Rectal smooth muscle tissue (tissue), 1 donor: Measurements from ENCODE around the gene KCNK5.

Experiments
- H3K27ac ChIP-seq: one replicate; pipeline ENCODE4 v1.7.0; 2013; ENCODE audit warnings: low read depth, low read length, inconsistent platforms
- H3K27me3 ChIP-seq: one replicate; pipeline ENCODE4 v1.7.0; 2013; ENCODE audit warnings: low read length; ENCODE audit not compliant: control insufficient read depth, insufficient read depth
- H3K36me3 ChIP-seq: one replicate; pipeline ENCODE4 v1.7.0; 2013; ENCODE audit warnings: low read length; ENCODE audit not compliant: control insufficient read depth, insufficient read depth
- H3K4me1 ChIP-seq: one replicate; pipeline ENCODE4 v1.7.0; 2013; ENCODE audit warnings: low read length; ENCODE audit not compliant: control insufficient read depth, insufficient read depth
- H3K4me3 ChIP-seq: one replicate; pipeline ENCODE4 v1.7.0; 2013; ENCODE audit warnings: low read length
- H3K9ac ChIP-seq: one replicate; pipeline ENCODE4 v1.7.0; 2013; ENCODE audit warnings: low read length

KCNK5 gene

DNA sequence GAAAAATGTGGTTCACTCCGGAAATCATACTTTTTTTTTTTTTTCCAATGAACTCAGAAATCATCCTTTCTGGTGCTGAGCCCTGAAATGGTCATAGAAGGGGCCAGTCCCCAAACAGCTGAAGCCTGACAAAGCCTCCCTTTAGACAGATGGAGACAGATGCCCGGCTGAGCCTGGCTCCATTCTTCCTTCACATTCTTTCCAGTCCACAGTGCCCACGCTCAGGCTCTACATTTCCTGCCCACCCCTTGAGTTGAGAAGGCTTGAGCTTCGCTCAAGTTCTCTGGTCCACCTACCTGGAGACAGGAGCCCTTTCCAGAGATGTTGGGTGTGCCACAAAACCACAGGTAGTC, 41.2 kb downstream of the KCNK5 start:
- Histone ChIP-seq H3K27me3 (no peaks in the 10 kb centered on the region), H3K27ac (no peak overlapping the region), H3K9ac (no peak overlapping the region), H3K4me1 (no peaks in the 10 kb centered on the region), H3K4me3 (no peak overlapping the region), H3K36me3 (no peaks in the 10 kb centered on the region)

DNA sequence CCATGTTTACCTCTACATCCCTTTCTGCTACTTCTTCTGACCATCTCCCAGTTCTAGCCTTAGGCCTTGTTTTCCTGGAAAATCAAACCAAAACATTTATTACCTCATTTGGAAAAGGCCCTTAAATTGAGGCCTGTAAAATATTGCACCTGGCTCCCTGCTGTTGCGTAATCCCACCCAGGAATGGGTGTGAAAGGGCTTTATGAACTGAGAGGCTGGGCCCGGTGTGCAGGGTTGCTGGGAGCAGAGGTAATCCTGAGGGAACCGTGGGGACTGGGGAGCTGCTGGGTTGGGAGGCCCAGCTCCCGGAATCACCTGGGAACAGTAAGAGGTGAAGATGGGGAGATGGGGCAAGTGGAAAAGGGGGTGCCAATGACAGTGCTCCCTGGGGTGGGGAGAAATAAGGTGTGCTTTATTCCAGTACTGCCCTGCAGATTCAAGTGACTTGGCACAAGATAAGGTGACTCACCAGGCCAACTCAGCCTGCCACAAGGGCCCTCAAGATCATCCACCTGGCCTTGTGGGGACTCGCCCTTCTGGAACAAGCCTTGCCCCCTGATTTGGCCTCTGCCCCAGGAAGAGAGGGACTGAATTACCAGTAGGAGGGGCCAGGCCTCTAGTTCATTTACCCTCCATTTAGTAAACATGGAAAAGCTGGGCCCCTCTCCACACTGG, 44.2 kb downstream of the KCNK5 start:
- Histone ChIP-seq H3K4me1 (no peaks in the 10 kb centered on the region), H3K27me3 (no peaks in the 10 kb centered on the region), H3K4me3 (no peak overlapping the region), H3K27ac (peak overlapping the region; percentile 35), H3K9ac (no peak overlapping the region), H3K36me3 (no peaks in the 10 kb centered on the region)

DNA sequence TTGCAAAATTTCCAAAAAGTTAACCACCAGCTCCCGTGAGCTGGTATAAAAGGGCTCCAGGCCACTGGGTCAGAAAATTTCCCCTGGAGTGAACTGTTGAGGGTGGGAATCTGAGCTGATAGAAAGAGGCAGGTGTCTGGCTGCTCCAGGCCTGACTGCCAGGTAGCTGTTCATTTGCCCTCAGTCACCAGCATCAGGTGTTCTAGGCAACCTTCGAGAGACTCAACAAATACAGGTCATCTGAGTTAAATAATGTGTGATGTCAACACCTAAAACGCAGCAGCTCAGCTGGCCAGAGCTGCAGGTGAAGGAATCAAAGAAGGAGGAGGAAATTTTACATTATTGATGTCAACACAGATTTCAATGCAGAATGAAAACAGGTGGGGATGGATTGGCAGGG, 46.7 kb downstream of the KCNK5 start:
- Histone ChIP-seq H3K9ac (no peak overlapping the region), H3K4me3 (no peak overlapping the region), H3K4me1 (no peaks in the 10 kb centered on the region), H3K36me3 (no peaks in the 10 kb centered on the region), H3K27ac (no peak overlapping the region), H3K27me3 (no peaks in the 10 kb centered on the region)

DNA sequence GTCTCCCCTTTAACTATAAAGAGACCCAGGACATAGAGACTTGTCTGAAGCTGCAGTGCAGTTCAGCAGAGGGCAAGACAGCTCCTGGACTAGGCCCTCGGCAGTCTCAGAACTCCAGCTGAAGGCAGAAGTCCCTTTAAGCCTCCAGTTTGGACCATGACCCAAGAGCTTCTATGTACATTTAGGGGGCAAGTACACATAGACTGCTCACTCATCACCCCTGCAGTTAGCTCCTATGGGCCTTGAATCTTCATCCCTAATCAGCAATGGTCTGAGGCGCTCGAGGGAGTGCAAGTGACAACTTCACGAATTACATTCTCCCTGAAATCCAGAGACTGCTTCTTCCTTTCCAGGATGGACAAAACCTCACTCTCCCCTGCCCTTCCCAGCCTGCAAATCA, 47.4 kb downstream of the KCNK5 start:
- no peaks in the 10 kb centered on the region for H3K27me3 ChIP-seq
- no peak overlapping the region for H3K4me3 ChIP-seq
- H3K9ac ChIP-seq = no peak overlapping the region
- H3K27ac ChIP-seq = no peak overlapping the region
- no peaks in the 10 kb centered on the region for H3K36me3 ChIP-seq
- no peaks in the 10 kb centered on the region for H3K4me1 ChIP-seq

GRCh38 chr6:39181333-39181732, 47.9 kb downstream of the KCNK5 start:
- Histone ChIP-seq H3K9ac (no peak overlapping the region), H3K4me1 (no peaks in the 10 kb centered on the region), H3K27ac (no peak overlapping the region), H3K4me3 (no peak overlapping the region), H3K27me3 (no peaks in the 10 kb centered on the region), H3K36me3 (no peaks in the 10 kb centered on the region)

DNA sequence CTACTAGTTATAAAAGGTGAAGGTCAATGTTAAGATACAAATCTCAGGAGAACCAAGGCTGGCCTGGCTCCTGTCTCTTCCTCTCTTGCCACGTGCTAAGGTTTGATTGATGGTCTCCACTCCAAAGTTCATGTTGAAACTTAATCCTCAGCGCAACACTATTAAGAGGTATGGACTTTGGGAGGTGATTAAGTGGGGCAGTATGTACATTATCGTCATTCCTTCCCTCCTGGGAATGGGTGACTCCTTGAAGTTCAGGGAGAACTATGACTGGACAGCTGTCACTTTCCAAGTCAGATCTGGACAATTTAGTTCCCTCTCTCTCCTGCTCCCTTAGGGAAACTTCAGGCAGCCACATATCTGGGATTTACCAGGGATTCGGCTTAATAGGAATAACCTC, 50.5 kb downstream of the KCNK5 start:
- H3K36me3 ChIP-seq = no peaks in the 10 kb centered on the region
- H3K4me3 ChIP-seq = no peak overlapping the region
- H3K27ac ChIP-seq = no peak overlapping the region
- no peaks in the 10 kb centered on the region for H3K4me1 ChIP-seq
- no peaks in the 10 kb centered on the region for H3K27me3 ChIP-seq
- H3K9ac ChIP-seq = no peak overlapping the region

DNA sequence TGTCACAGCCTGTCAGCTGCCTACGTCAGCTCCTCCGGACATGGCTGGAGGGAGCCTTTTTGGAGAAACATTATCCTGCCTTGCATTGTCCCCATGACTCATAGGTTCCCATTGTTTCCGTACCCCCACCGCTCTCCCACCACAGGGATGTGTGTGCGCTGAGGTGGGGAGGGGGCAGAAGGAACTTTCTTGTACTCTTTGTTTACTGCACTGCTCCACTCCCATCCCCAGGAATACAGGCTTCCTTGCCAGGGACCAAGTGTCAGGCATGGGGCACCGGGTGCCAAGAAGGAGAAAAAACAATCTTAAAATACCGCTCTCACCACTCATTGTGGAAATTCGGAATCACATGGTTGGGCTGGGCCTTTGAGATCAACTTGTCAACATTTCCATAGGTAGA, 51.0 kb downstream of the KCNK5 start:
- H3K4me1 ChIP-seq = no peaks in the 10 kb centered on the region
- H3K4me3 ChIP-seq = no peak overlapping the region
- no peak overlapping the region for H3K9ac ChIP-seq
- no peak overlapping the region for H3K27ac ChIP-seq
- no peaks in the 10 kb centered on the region for H3K36me3 ChIP-seq
- no peaks in the 10 kb centered on the region for H3K27me3 ChIP-seq

DNA sequence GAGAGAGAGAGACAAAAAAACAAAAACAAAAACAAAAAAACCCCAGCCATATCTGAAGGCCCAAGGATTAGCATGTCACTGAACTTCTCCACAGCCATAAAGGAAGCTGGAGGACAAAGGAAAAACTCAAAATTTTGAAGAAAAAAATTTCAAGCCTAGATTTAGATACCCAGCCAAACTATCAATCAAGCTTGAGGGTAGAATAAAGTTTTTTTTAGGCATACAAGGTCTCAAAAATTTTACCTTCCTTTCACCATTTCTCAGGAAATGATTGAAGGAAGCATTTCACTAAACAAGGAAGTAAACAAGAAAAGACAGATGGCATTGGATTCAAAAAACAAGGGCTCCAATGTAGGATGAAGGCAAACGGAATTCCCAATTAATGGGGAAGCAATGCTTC, 52.1 kb downstream of the KCNK5 start:
- no peaks in the 10 kb centered on the region for H3K36me3 ChIP-seq
- no peaks in the 10 kb centered on the region for H3K27me3 ChIP-seq
- no peak overlapping the region for H3K27ac ChIP-seq
- no peak overlapping the region for H3K9ac ChIP-seq
- H3K4me3 ChIP-seq = no peak overlapping the region
- no peaks in the 10 kb centered on the region for H3K4me1 ChIP-seq

GRCh38 chr6:39173270-39173669, 56.0 kb downstream of the KCNK5 start:
- no peak overlapping the region for H3K4me3 ChIP-seq
- no peak overlapping the region for H3K9ac ChIP-seq
- H3K36me3 ChIP-seq = no peaks in the 10 kb centered on the region
- H3K27ac ChIP-seq = no peak overlapping the region
- H3K27me3 ChIP-seq = no peaks in the 10 kb centered on the region
- H3K4me1 ChIP-seq = no peaks in the 10 kb centered on the region

DNA sequence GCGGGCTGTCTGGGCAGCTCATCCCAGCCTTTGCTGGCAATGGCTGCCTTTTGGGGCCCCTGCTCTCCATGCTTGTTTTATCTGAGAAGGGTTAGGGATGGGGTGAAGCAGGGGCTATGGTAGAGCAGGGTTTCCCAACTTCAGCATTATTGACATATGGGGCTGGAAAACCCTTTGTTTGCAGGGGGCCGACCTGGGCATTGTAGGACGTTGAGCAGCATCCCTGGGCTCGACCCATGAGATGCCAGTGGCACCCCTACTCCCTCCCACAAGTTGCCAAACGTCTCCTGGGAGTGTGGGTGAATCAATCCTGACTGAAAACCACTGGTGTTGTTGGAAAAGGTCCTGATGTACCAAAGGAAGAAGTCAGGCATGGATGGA, 56.9 kb downstream of the KCNK5 start:
- no peaks in the 10 kb centered on the region for H3K4me1 ChIP-seq
- H3K4me3 ChIP-seq = no peak overlapping the region
- no peaks in the 10 kb centered on the region for H3K36me3 ChIP-seq
- H3K27ac ChIP-seq = no peak overlapping the region
- H3K9ac ChIP-seq = no peak overlapping the region
- no peaks in the 10 kb centered on the region for H3K27me3 ChIP-seq

DNA sequence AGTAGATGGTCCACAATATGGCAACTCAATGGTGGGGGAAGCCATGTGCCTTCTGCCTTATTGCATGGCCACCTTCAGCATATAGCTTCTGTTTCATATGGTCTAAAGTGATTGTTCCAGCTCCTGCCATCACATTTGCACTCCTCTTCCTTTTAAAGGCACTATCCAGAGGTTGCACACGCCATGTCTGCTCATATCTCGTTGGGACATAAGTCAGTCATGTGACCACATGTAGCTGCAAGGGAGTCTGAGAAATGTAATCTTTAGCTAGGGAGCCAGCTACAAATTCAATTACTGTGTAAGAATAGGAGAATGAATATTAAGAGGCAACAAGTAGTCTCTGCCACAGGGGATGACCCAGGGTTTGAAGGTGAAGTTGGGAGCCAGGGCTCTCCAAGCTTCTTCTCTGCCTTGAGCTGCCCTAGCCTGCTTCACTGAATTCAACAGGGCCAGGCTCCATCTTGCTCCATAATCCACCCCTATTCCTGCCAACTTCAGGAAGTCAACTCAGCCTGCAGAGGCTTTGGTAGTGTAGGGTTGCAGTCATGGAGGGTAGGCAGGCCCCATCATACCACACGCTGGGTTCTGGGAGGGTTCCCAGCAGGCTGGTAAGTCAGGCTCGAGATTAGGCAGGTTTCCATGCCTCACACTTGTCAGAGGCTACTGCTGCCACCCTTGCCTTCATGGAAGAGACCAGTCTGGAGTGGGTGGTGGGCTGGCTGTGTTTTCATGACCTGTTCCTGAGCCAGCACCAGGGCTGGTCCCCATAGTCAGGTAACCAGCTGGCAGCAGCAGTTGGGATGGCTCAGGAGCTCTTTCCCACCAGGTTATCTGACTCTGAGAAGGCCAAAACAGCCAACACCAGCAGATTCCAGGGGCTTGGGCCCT, 57.5 kb downstream of the KCNK5 start:
- H3K27me3 ChIP-seq = no peaks in the 10 kb centered on the region
- H3K9ac ChIP-seq = no peak overlapping the region
- no peaks in the 10 kb centered on the region for H3K4me1 ChIP-seq
- H3K36me3 ChIP-seq = no peaks in the 10 kb centered on the region
- H3K4me3 ChIP-seq = no peak overlapping the region
- no peak overlapping the region for H3K27ac ChIP-seq

DNA sequence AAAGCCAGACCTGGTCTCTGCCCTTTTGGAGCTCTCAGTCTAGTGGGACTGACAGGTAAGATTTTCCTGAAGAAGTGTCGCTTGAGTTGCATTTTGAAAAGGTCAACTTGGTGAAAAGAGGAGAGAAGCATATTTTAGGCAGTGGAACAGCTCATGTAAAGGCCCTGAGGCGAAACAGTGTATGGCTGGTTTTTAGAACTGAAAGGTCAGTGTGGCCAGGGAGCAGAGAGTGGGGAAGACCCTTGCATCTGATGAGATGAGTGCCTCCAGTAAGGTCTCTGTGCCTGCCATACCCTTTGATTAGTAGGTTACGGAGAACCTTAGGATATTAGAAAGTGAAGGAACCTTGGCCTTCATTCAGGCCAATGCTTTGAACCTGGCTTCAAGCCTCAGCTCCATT, 58.4 kb downstream of the KCNK5 start:
- no peak overlapping the region for H3K9ac ChIP-seq
- no peaks in the 10 kb centered on the region for H3K27me3 ChIP-seq
- H3K4me3 ChIP-seq = no peak overlapping the region
- no peaks in the 10 kb centered on the region for H3K4me1 ChIP-seq
- H3K27ac ChIP-seq = no peak overlapping the region
- H3K36me3 ChIP-seq = no peaks in the 10 kb centered on the region

DNA sequence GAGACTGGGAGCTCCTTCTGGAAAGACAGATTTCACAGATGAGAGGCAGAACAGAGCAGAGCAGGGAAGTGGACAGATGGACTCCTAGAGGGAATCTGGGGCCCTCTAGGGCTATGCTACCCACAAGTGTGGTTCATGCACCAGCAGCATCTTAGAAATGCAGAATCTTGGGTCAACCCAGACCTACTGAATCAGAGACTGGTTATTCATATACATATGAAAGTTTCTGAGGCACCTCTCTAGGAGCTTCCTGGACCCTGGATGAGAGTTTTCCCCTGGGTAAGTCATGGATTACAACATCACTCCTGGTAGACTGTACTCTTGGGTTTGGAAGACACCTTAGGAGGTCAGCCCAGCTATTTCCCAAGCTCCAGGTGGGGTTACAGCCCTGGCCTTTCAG, 58.9 kb downstream of the KCNK5 start:
- Histone ChIP-seq H3K27me3 (no peaks in the 10 kb centered on the region), H3K36me3 (no peaks in the 10 kb centered on the region), H3K27ac (no peak overlapping the region), H3K4me1 (no peaks in the 10 kb centered on the region), H3K9ac (no peak overlapping the region), H3K4me3 (no peak overlapping the region)
